Measurements from ENCODE around the gene HMGCR. TPM values are rescaled to one million over a fixed set of nuclear protein-coding genes. Genes with fewer than 3 reads are reported as not detected.

Gene HMGCR
- total and polyA plus RNA-seq, 9 of the 15 experiments (the other 6 are each of a cell fraction or from before 2014, with no cell fraction given) = 29.5 to 155 (median 61.5) TPM

- peak; percentile 70; the same call in 1 of the 2 replicates for TF ChIP-seq BCOR (IDR thresholded peaks at IDR 0.05)
- TF ChIP-seq NCOA6 (IDR thresholded peaks at IDR 0.05) = no peak
- peak; percentile 81 for TF ChIP-seq CXXC5 (CRISPR knock-in tag; IDR thresholded peaks at IDR 0.05)
- TF ChIP-seq DIDO1 (tag; IDR thresholded peaks at IDR 0.05; ENCODE audit: low read depth) = no peak
- TF ChIP-seq SMAD4 (CRISPR knock-in tag; conservative IDR thresholded peaks at IDR 0.05) = peak; percentile 46; the same call in 1 of the 2 replicates
- TF ChIP-seq CHD4 (IDR thresholded peaks at IDR 0.05; ENCODE audit: insufficient read depth, insufficient replicate concordance, low read depth, low read length, poor library complexity, severe bottlenecking) = no peak
- no peak for TF ChIP-seq KLF6 (CRISPR knock-in tag; IDR thresholded peaks at IDR 0.05; ENCODE audit: borderline replicate concordance)
- TF ChIP-seq TAF7 (tag; IDR thresholded peaks at IDR 0.05) = peak; percentile 69
- no peak for TF ChIP-seq XRCC4 (IDR thresholded peaks at IDR 0.05; ENCODE audit: extremely low read depth, insufficient read depth, insufficient read length)
- TF ChIP-seq MYBL2 (IDR thresholded peaks at IDR 0.05; ENCODE audit: low read depth) = peak; percentile 88
- TF ChIP-seq MYBL2 (CRISPR knock-in tag; IDR thresholded peaks at IDR 0.05; ENCODE audit: borderline replicate concordance) = no peak
- TF ChIP-seq, protein P1, sequence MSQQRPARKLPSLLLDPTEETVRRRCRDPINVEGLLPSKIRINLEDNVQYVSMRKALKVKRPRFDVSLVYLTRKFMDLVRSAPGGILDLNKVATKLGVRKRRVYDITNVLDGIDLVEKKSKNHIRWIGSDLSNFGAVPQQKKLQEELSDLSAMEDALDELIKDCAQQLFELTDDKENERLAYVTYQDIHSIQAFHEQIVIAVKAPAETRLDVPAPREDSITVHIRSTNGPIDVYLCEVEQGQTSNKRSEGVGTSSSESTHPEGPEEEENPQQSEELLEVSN (IDR thresholded peaks at IDR 0.05; ENCODE audit: borderline replicate concordance in 1 of 2, extremely low read depth in 1 of 2, insufficient read depth in 1 of 2, insufficient read length in 1 of 2, low read depth in 1 of 2, low read length in 1 of 2, poor library complexity in 1 of 2, severe bottlenecking in 1 of 2) = peak; percentile 69 to 83
- peak; percentile 80 for TF ChIP-seq POLR2AphosphoS5 (IDR thresholded peaks at IDR 0.05; ENCODE audit: control insufficient read depth, insufficient read depth, low read depth, low read length)
- TF ChIP-seq IFI16 (CRISPR knock-in tag; IDR thresholded peaks at IDR 0.05) = no peak
- peak; percentile 48; the same call in 1 of the 2 replicates for TF ChIP-seq TCF3 (CRISPR knock-in tag; IDR thresholded peaks at IDR 0.05)
- TF ChIP-seq, protein P2, sequence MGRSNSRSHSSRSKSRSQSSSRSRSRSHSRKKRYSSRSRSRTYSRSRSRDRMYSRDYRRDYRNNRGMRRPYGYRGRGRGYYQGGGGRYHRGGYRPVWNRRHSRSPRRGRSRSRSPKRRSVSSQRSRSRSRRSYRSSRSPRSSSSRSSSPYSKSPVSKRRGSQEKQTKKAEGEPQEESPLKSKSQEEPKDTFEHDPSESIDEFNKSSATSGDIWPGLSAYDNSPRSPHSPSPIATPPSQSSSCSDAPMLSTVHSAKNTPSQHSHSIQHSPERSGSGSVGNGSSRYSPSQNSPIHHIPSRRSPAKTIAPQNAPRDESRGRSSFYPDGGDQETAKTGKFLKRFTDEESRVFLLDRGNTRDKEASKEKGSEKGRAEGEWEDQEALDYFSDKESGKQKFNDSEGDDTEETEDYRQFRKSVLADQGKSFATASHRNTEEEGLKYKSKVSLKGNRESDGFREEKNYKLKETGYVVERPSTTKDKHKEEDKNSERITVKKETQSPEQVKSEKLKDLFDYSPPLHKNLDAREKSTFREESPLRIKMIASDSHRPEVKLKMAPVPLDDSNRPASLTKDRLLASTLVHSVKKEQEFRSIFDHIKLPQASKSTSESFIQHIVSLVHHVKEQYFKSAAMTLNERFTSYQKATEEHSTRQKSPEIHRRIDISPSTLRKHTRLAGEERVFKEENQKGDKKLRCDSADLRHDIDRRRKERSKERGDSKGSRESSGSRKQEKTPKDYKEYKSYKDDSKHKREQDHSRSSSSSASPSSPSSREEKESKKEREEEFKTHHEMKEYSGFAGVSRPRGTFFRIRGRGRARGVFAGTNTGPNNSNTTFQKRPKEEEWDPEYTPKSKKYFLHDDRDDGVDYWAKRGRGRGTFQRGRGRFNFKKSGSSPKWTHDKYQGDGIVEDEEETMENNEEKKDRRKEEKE (IDR thresholded peaks at IDR 0.05; ENCODE audit: borderline replicate concordance in 1 of 2, control insufficient read depth in 1 of 2, low read depth in 2 of 2, low read length in 1 of 2) = no peak
- TF ChIP-seq ZBTB11 (CRISPR knock-in tag; IDR thresholded peaks at IDR 0.05) = peak in 1 of 3 experiments; percentile 48; a peak in 1 of 6 replicates
These were observed at the start of gene HMGCR (continued) for GRCh38 chr5:75336615-75337336.

Data from K562 (cell line).